Globus pallidus (tissue), 1 donor: Measurements from ENCODE around the gene HTRA3.
"Not testable (repeated sequence)": the region's sequence is repeated elsewhere in the genome, so short reads cannot be mapped to it uniquely, and the experiment has no call there.

Source experiments
- DNase-seq: peaks from one replicate; pipeline ENCODE4 v3.0.0-alpha.2; 2015; ENCODE audit warnings: low spot score

Gene HTRA3

DNA sequence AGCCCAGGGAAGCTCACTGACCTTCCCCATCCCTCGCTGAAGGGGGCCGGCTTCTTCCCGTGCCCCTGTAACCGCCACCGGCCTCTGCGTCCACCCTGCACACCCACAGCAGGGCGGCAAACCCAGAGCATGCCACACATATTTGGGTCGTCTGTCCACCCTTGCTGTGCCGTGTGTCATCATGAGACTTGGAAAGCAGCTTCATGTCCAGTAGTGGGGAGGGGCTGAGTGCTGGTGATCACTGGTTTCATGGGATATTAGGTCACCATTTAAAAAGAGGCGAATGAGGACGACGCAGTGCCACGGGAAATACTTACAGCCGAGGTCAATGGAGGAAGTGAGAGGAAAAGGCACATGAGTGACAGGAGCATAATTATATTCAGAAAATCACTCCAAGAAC, 74.8 kb downstream of the HTRA3 start:
- no peak for DNase-seq

DNA sequence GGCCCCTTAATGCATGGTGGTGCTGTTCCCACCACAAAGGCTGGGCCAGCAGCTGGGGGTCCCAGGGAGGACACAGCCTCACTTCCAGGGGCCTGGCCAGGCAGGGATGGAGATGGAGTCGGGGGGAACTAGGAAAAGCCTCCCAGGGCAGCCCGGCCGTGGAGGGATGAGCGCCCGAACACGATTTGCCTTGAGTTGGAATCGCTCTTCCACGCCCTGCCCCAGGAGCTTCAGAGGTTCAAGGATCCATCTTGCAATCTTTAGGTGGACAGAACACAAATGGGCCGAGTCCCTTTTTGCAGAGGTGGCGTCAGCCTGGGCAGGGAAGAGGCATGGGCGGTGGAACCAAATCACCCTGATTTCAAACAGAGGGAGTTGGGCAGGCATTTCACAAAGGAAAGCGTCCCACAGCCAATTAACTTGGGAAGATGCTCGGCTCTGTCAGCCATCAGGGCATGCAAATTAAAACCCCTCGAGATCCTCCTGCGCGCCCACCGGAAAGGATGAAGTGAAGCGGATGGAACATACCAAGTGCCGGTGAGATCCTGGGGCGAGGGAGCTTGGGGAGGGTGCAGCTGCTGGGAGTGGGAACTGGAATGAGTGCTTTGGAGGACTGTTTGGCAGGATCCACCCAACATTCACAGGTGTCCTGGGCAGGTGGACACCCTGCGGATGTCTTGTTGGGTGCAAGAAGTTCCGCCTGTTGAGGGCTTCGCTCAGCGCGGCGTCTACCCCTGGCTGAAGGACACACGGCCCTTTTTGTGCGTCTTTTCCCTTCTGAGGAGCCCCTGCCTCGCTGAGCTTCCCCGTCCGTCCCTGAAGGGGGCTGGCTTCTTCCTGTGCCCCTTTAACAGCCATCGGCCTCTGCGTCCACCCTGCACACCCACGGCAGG, 75.7 kb downstream of the HTRA3 start:
- no peak for DNase-seq

DNA sequence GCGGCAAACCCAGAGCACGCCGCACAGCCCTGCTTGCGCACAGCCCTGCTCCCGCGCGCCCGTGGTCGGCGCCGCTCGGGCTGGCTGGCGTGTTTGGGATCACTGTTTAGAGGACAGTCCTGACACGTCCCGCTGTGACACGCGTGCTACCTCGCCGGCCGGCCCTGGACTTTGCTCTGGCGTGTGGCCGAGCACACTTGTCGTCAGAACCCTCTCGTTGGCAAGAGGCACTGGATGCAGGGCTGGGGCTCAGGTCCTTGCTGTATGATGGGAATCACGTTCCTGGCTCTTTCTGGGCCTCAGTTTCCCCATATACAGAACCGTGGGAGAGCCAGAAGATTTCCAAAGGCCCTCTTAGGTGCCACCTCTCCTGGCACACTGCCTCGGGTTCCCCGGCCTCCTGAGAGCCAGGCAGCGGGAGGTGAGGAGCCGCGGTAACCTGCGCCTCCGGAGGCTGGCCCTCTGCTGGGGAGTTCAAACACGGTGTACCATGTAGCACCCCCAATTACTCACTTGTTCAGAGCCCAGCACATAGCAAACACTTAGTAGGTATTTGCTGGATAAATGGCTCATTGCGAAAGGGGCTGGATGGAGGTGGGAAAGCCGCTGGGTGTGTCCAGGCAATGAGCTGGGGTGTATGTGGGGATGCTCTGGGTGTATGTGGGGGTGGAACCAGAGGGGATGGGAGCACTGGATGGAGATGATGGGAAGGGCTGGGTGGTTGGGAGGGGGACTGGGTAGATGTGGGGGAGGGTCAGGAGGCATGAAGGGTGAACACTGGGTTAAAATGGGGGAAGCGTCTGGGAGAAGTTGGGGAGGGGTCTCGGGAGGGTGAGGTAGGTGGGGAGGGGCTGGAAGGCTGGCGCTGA, 76.6 kb downstream of the HTRA3 start:
- no peak for DNase-seq

DNA sequence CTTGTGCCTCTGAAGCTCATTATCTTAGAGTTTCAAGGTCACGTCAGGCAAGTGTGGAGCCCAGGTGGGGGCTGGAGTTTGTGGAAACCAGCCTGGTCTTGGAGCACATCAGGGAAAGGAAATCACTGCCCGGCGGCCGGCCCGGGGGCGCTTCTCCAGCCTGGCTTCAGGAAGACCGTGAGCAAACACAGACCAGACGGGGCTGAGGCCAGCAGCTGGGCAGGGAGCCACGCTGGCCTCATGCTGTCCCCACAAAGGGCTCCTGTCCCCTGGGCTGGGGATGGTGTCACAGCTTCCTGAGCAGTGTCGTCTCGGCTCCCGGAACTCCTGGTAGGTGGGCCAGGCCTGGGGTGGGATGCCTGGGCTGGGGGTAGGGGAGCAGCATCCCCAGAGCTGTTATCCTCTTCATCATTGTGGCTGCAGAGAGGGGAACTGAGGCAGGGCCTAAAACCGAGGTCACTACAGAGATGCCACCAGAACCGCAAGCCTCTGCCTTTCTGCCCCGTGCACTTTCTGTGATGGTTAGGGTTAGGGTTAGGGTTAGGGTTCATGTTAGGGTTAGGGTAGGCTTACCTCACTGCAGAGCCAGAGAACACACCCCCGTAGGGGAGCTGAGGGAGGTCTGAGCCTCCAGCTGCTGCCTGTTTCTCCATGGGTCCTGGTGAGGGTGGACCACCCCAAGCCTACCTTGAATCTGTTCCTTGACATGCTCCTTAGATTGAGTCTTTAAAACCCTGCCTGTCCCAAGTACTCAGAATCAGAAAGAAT, 77.5 kb downstream of the HTRA3 start:
- peak; percentile 77 for DNase-seq

DNA sequence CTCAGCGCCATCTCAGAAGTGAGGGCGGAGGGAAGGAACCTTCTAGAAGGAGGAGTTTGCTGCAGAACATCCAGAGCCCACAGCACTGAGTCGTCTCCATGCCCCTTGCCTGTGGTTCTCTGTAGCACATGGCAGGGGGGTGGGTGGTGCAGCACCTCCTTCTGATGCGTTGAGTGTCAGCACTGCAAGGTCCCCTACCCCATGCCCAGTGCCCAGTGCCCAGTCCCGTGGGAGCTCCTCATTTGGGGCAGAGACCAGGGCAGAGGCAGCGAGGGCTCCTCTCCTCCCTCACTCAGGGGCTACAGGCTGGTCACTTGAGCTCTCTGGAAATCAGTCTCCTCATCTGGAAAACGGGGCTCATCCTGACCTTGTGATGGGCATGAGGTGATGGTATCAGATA, 78.1 kb downstream of the HTRA3 start:
- DNase-seq = no peak

DNA sequence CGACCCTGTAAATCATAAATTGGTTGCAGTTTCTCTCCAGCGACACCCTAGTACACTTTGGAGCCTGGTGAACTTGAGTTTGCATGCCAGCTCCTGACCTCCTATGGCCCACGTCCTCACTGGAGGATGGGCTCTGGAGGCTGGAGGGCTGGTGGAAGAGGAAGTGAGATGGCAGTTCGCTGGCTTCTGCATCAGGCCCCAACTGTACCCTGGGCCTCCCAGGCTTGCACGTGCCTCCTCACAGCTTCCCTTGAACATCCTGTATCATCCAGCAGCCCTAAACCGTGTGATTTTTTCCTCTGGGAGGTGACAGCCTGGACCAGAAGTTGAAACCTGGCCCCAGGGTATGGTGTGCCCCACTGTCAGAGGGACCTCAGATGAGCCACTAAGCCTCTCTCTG, 78.5 kb downstream of the HTRA3 start:
- DNase-seq = no peak

DNA sequence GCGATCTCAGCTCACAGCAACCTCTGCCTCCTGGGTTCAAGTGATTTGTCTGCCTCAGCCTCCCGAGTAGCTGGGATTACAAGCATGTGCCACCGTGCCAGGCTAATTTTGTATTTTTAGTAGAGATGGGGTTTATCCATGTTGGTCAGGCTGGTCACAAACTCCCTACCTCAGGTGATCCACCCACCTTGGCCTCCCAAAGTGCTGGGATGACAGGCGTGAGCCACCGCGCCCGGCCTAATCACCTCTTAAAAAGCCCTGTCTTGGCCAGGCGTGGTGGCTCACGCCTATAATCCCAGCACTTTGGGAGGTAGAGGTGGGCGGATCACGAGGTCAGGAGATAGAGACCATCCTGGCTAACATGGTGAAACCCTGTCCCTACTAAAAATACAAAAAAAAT, 79.7 kb downstream of the HTRA3 start:
- not testable (repeated sequence) for DNase-seq

DNA sequence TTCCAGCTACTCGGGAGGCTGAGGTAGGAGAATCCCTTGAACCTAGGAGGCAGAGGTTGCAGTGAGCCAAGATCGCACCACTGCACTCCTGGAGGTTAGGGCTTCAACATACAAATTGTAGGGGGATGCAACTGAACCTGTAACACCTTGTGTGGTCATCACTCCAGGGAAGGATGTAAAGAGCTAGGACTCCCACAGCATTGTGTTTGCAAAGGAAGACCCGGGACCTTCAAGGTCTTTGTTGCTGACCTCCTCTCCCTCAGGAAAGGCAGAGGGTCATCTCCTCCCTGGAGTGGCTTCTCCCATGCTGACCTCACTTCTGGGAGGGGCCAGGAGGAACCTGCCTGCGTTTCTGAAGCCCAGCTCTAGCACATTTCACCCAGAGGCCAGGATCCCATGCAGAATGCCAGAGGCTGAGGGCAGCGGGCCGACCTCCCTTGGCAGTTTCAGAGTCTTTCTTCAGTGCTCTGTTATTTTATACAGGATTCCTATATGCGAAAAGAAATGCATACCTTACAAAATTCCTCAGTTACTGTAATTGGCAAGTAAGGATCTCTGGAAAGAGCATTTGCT, 80.2 kb downstream of the HTRA3 start:
- DNase-seq = no peak

DNA sequence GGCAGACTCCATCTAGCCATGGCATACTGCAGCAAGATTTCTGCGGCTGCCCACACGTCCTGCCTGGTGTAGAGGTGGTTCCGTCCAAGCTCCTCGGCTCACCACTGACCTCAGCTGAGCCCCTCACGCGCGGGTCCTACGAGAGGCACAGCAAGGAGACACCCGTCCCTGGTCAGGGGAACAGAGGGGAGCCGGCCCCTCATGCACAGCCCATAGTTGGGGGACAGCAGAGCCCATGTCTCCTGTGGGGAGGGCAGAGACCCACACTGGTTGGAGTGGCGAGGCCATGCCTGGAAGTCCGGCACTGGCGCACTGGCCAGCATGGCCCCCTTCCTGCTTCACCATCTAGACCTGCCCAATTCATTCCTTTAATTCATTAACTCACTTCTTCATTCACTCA, 80.8 kb downstream of the HTRA3 start:
- no peak for DNase-seq

DNA sequence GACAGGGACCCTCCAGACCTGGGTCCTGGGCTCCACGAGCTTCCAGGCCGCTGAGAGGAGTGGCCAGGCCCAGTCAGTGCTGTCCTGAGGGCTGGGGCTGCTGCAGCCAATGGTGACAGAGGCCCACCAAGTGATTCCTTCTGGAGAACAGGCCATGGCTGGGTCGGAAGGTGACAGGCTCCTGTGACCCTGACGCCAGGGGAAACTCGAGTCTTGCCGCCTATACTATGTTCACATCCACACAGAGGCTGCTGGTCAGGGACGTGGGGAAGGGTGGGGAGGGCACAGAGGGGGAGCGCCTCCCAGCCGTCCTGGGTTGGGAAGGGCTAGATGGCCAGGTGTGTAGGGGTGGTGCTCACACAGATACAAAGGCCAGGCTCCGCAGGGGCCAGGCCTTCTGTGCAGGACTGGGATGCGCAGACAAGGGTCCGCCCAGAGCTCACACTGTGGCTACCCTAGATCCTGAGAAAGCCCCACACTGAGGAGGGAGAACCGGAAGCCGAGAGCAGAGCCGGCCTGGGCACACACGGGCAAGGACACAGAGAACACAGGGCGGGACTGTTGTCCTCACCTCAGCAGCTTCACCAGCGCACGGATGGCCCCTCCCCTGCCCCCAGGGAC, 81.4 kb downstream of the HTRA3 start:
- DNase-seq = no peak

DNA sequence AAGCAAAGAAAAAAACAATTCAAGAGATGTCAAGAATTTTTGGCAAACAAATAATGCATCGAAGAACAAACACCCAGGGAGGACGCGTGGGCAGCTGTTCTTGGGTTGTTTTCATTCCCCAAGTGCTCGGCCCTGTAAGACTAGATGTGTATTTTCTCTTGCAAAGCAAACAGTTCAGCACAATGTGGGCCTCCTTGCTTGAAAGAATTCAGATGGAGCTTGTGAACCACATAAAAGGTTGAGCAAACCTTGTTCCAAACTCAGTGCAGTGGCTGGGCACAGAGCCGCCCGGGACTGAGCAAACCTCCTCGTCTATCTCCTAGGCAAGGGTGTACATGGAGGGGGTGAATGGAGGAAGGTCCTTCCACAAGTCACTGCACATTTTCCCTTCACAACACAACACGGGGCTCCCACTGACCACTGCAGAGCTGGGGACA, 82.4 kb downstream of the HTRA3 start:
- DNase-seq = no peak

DNA sequence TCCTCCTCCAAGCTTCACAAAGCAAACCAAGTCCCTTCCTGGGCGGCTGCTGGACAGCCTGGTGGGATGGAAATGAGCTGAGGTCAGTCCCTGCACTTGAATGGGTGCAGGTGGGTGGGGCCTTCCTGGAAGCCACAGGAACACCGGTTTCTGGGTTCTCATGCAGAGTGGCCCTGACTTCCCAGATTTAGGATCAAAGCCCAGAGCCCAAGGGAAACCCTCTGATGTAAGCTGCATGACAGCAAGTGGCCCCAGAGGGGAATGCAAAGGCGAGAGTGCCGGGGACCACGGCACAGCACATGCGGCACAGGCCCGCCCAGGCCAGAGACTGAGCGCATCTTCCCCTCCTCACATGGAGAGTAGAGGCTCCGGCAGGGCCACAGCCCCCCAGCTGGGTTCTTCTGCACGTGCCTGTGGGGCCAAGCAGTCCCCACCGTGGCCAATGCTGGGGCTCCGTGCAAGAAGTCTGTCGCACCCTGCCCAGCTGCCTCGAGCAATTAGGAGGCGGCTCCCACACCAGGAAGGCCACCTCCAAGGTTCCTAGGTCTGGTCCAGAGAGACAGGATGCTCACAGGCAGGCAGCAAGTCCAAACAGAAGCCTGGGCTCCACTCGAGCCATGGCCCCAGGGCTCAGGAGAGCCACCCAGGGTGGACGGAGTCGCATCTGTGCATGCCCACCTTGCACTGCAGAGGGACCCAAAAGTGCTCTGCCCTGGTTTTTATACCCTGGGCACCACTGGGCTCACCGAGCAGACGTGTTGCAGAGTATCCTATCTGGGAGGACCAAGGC, 83.0 kb downstream of the HTRA3 start:
- no peak for DNase-seq

DNA sequence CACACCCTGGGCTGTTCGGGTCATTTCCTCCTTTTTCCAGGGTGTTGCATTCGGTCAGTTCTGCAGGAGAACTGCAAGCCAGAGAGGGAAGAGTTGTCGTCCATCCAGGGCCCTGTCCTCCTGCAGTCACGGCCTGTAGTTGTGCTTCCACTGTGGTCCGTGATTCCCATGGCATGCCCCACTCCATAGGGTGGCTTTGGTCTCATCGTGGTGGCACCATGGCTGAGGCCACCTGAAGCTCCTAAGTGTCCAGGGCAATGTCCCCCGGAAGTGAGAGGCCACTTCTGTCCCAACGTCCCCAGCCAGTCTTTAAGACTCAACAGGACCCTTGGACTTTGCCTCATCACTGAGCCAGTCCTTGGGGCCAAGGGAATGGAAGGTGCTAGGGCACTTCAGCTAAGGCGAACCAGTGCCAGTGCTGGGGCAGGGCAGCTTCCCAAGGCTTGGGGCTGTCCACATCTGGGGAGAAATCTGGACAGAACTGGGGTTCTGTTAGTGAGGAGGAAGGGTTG, 83.7 kb downstream of the HTRA3 start:
- no peak for DNase-seq

DNA sequence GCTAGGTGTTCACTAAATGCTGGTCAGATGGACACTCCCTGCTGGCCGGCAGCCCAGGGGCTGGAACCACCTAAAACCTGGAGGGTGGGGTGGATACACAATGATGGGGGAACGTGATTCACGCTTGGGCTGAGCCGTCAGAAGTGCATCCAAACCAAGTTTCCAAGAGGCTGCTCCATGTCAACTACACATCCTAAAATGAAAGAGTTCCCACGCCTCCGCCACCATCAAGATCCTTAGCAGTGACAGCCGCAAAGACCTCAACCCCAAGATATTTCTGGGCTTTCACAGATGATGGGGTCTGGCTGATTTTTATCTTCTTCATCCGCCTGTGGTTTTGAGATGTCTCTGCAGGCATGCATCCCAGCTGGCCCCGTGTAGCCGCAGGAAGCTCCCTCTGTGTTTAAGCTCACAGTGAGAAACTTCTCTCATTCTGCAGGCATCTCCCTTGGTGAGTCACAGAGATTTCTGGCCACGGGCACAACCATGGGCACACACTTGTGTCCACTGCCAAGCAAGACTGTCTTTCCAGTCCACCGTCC, 84.4 kb downstream of the HTRA3 start:
- DNase-seq = no peak

DNA sequence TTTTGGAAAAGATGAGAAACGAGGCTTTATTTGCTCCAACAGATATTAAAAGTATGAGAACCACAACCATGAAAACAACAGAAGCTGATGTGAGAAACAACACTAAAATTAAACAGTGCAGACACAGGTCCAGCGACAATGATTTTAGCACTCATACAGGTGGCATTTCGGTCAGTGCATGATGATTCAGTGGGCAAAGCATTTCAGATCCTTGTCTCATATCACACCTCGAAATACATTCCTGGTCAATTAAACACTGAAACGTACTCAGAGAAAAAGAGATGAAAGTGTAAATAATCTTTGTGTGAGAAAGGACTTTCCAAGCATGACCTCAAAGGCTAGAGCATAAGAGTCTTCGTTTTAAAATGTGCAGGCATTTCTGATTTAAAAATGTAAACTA, 85.8 kb downstream of the HTRA3 start:
- no peak for DNase-seq

DNA sequence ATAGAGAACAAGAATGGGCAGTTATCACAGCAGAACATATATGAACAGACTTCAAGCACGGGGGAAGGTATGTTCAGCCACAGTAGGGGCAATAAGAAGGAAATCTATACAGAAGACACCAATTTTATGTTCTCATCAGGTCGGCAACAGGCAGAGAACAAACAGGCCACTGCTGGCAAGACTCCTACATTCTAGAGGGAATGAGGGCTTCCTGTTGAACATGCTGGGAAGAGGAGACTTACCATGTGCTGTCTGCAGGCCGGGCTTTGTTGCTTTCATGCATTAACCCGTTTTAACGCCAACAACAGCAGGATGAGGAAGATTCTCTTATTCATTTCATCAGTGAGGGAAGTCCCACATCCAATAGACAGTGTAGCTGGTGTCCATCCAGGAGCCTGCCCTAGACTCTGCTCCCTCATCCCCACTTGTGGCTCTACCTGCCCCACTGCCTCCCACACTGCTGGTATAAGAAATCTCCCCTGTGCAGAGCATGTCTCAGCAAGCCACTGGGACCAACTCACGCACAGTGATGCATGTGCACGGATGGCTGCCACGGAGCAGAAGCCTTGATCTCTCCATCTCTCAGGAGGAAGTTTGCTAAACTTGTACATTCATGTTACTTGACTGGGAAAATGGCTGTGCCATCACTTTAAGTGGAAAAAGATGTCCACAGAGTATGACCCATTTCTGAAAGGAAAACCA, 86.5 kb downstream of the HTRA3 start:
- DNase-seq = no peak
